K562 (cell line): ENCODE results near the gene HOXA5. TPM values are rescaled to one million over a fixed set of nuclear protein-coding genes. Genes with fewer than 3 reads are reported as not detected.
A peak's percentile ranks its signal among the peaks of the same experiment; 100 is the strongest.

Experiments
- ATAC-seq: fragments of 200-7000 bp; cut with Tn5 transposase; 3 replicates; pipeline ENCODE4 v1.9.1; 2020; ENCODE audit warnings: moderate library complexity
- BruUV-seq: library from RNA; stranded (reverse); fragments of 400-500 nt; replicated peaks from 2 replicates; lab custom pipeline; 2021; lab: Mats Ljungman, UMichigan
- CTCF ChIA-PET: fragments of 300-600 bp; formaldehyde crosslinking; extraction: SDS; loops from one replicate; lab custom pipeline; 2021; ENCODE audit warnings: low intra/inter-chr PET ratio; lab: Yijun Ruan, JAX
- POLR2A ChIA-PET: fragments of 300-600, 350-650 bp; sonication (Branson Sonifier 250); formaldehyde crosslinking; extraction: SDS; loops from one replicate; lab custom pipeline; 2021; ENCODE audit warnings: antibody characterized with exemption, inconsistent platforms; lab: Yijun Ruan, JAX
- DNase-seq, 4 experiments: peaks; one replicate each; pipeline versions ENCODE4 v3.0.0 to v3.0.0-alpha.2; 2011 to 2018; ENCODE audit warnings: low spot score in 3 of 4, mixed read lengths in 3 of 4; ENCODE audit errors: extremely low read depth in 1 of 4
- FAIRE-seq: peaks from 2 replicates; lab custom pipeline; 2011; peaks lifted over from hg19 to GRCh38; lab: Jason Lieb, UNC
- H2AFZ ChIP-seq: 2 replicates; pipeline ENCODE4 v1.6.0; 2011; ENCODE audit warnings: low read depth, low read length, control low read depth, inconsistent platforms
- H3K27ac ChIP-seq: fragments of 200-600 bp; 3 replicates; pipeline ENCODE4 v1.8.0; 2011; ENCODE audit warnings: low read depth, mild to moderate bottlenecking, control low read depth, inconsistent platforms, low read length, moderate library complexity, mixed read lengths; ENCODE audit errors: extremely low read depth
- H3K27me3 ChIP-seq, 2 experiments: fragments of 300-600 bp in 1 of 2; 2 replicates in 1 of 2; 3 replicates in 1 of 2; pipeline versions ENCODE4 v1.6.0 to v1.8.0; 2011; ENCODE audit warnings: inconsistent platforms in 2 of 2, low read length in 2 of 2, mild to moderate bottlenecking in 1 of 2, mixed read lengths in 1 of 2, moderate library complexity in 1 of 2; ENCODE audit not compliant: control insufficient read depth in 2 of 2, insufficient read depth in 2 of 2
- H3K36me3 ChIP-seq: fragments of 300-600 bp; 3 replicates; pipeline ENCODE4 v1.8.0; 2011; ENCODE audit warnings: mild to moderate bottlenecking, low read length, inconsistent platforms; ENCODE audit not compliant: control insufficient read depth, insufficient read depth
- H3K4me1 ChIP-seq, 2 experiments: fragments of 200-600 bp in 1 of 2; replicated peaks in 1 of 2; 2 replicates in 1 of 2; 3 replicates in 1 of 2; pipeline versions ENCODE4 v1.5.1 to v1.8.0; 2011; ENCODE audit warnings: inconsistent platforms in 2 of 2, low read length in 2 of 2, mild to moderate bottlenecking in 1 of 2, mixed read lengths in 1 of 2, moderate library complexity in 1 of 2; ENCODE audit not compliant: control insufficient read depth in 2 of 2, insufficient read depth in 2 of 2
- H3K4me2 ChIP-seq: 2 replicates; pipeline ENCODE4 v1.6.1; 2011; ENCODE audit warnings: low read length, control low read depth, inconsistent platforms, mixed read lengths; ENCODE audit not compliant: insufficient read depth
- H3K4me3 ChIP-seq: fragments of 200-600 bp; sonication (generic), shearing (Covaris generic); 2 replicates; pipeline ENCODE4 v1.5.1; 2016; ENCODE audit warnings: control low read depth, inconsistent platforms
- H3K79me2 ChIP-seq: fragments of 200-600 bp; 3 replicates; pipeline ENCODE4 v1.8.0; 2011; ENCODE audit warnings: low read length, inconsistent platforms; ENCODE audit not compliant: control insufficient read depth, insufficient read depth
- H3K9ac ChIP-seq, 2 experiments: 2 replicates each; pipeline versions ENCODE4 v1.6.0 to v1.6.1; 2011; ENCODE audit warnings: low read depth in 2 of 2, low read length in 2 of 2, control low read depth in 1 of 2, inconsistent platforms in 1 of 2, mild to moderate bottlenecking in 1 of 2, mixed read lengths in 1 of 2; ENCODE audit not compliant: insufficient read depth in 1 of 2
- H3K9me1 ChIP-seq: one replicate; pipeline ENCODE4 v1.6.0; 2011; ENCODE audit warnings: inconsistent platforms, mild to moderate bottlenecking, low read length, moderate library complexity; ENCODE audit not compliant: control insufficient read depth, insufficient read depth
- H3K9me3 ChIP-seq: replicated peaks from 2 replicates; pipeline ENCODE4 v1.5.1; 2011; ENCODE audit warnings: low read depth, low read length, inconsistent platforms; ENCODE audit not compliant: control insufficient read depth, insufficient read depth
- H4K20me1 ChIP-seq: replicated peaks from 2 replicates; pipeline ENCODE4 v1.6.1; 2011; ENCODE audit warnings: low read length, inconsistent platforms, mixed read lengths; ENCODE audit not compliant: control insufficient read depth, insufficient read depth
- HDAC1 ChIP-seq, 2 experiments: fragments of 450-650 bp; IDR thresholded peaks; 2 replicates each; pipeline ENCODE4 v1.6.1; 2016 to 2017; ENCODE audit warnings: inconsistent platforms in 1 of 2, mild to moderate bottlenecking in 1 of 2, moderate library complexity in 1 of 2
- NFYB ChIP-seq: IDR thresholded peaks from 2 replicates; pipeline ENCODE4 v1.6.1; 2011; ENCODE audit warnings: mild to moderate bottlenecking, moderate library complexity; ENCODE audit not compliant: insufficient read length; ENCODE audit errors: extremely low read depth
- RAD51 ChIP-seq: fragments of 450-650 bp; IDR thresholded peaks from 2 replicates; pipeline ENCODE4 v1.7.1; 2016; ENCODE audit warnings: low read depth, mild to moderate bottlenecking, borderline replicate concordance
- ZNF224 ChIP-seq: sonication (generic); formaldehyde crosslinking; IDR thresholded peaks from 2 replicates; pipeline ENCODE4 v1.8.0; 2022; ENCODE audit warnings: mild to moderate bottlenecking, missing genetic modification reagents
- WGBS: fragments of 100-300 bp; shearing (Covaris generic); methylation state at CpG from one replicate; pipeline ENCODE4 v1.1.6; 2016; ENCODE audit warnings: low coverage, mixed read lengths; ENCODE audit not compliant: insufficient coverage; ENCODE audit errors: missing lambda C conversion rate; 5-methylcytosine and 5-hydroxymethylcytosine counted together
- in situ Hi-C: fragments of 300-500 bp; cut with MboI; formaldehyde crosslinking; loops from 4 replicates; pipeline ENCODE4 v1.15.0; 2018; ENCODE audit warnings: inconsistent platforms, mixed read lengths
- intact Hi-C: fragments of 100-400 bp; cut with micrococcal nuclease; formaldehyde crosslinking; loops from 2 replicates; pipeline ENCODE4 v1.14.2; 2022
- polyA plus RNA-seq, 8 experiments: library from polyadenylated mRNA; depleted of rRNA in 4 of 8; stranded (reverse) in 5 of 8; unstranded in 3 of 8; fragments of >200 nt; fragmentation: Nextera tagmentation in 2 of 8; fragmentation: Illumina TruSeq in 1 of 8; extraction: Ambion mirVana in 2 of 8; extraction: Trizol in 1 of 8; gene quantifications; 2 replicates each; pipeline versions ENCODE4 v1.2.1 to v1.2.3, GENCODE V29; 2011 to 2014; ENCODE audit warnings: inconsistent platforms in 1 of 8, missing spikeins in 1 of 8
- total RNA-seq, 7 experiments: library from RNA; depleted of rRNA in 6 of 7; stranded (reverse); fragments of >200 nt in 6 of 7; fragmentation: Illumina TruSeq in 2 of 7; extraction: Trizol in 2 of 7; gene quantifications; 2 replicates each; pipeline versions ENCODE4 v1.2.1 to v1.2.3, GENCODE V29; 2011 to 2021; ENCODE audit warnings: low replicate concordance in 1 of 7
- TF ChIP-seq, protein P1 (sequence below): fragments of 450-650 bp; formaldehyde crosslinking; IDR thresholded peaks from 2 replicates; pipeline ENCODE4 v1.4.0; 2020; ENCODE audit warnings: mild to moderate bottlenecking, moderate library complexity
- TF ChIP-seq, protein P2 (sequence below): sonication (generic); formaldehyde crosslinking; IDR thresholded peaks from 2 replicates; pipeline ENCODE4 v1.5.0; 2020; ENCODE audit warnings: missing genetic modification reagents
- TF ChIP-seq, protein P3 (sequence below): sonication (generic); formaldehyde crosslinking; IDR thresholded peaks from 2 replicates; pipeline ENCODE4 v1.9.0; 2022; ENCODE audit warnings: mild to moderate bottlenecking, missing genetic modification reagents
- TF ChIP-seq, protein P4 (sequence below): fragments of 450-650 bp; formaldehyde crosslinking; IDR thresholded peaks from 2 replicates; pipeline ENCODE4 v1.4.0; 2020; ENCODE audit warnings: mild to moderate bottlenecking, mixed read lengths

The HOXA5 gene
- total and polyA plus RNA-seq, 9 of the 15 experiments (the other 6 are each of a cell fraction or from before 2014, with no cell fraction given) = 0.13 TPM; not detected in 8

DNA sequence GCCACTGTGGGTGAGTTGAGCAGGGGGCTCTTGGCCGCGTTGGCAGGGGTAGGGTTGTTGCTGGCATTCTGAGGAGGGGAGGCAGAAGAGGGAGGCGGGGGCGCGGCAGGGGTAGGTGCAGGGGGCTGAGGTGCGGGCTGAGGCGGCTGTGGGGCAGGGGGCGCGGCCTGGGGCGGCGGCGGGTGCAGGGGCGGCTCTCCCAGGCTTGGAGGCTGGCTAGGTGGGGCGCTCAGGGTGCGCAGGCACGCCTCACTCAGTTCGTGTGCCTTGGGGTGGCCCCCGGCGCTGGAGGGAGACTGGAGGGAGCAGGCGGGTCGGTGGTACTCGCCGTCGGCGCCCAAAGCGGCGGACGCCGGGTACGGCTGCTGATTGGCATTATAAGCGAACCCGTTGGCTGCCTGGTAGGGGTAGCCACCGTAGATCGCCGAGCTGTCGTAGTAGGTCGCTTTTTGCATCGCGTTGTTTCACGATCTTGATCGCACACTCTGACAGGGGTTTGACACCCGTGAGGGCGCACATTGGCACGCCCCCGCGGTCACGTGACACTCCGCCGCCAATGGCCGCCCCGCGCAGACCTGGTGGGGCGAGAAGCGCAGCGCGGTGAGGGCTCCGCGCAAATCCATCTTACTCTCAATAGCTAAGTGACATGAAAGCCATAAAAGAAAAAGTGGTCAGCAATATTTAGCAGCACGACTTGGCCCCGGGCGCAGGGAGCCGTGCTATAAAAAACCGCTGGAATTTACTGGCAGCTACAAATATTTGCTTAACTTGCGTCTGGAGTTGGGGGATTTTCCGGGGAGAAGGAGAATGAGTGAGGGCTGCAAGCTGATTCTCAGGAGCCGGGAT lies 33.1 kb downstream of the HOXA5 start:
- Histone ChIP-seq H3K4me2 (no peak overlapping the region), H3K4me1 (peaks cover 0 to 24% of the 10 kb centered on the region in 2 experiments; a peak in 2 of 5 replicates), H3K27ac (no peak overlapping the region), H2AFZ (no peak overlapping the region), H3K27me3 (peaks cover 51 to 66% of the 10 kb centered on the region in 2 experiments; a peak in 4 of 5 replicates), H3K4me3 (no peak overlapping the region), H3K79me2 (no peaks in the 10 kb centered on the region), H3K9ac (no peak overlapping the region), H3K36me3 (no peaks in the 10 kb centered on the region), H3K9me1 (no peaks in the 10 kb centered on the region), H4K20me1 (0 out of 2 replicates have a peak, but pooled peaks cover 6% of the 10 kb centered on the region), H3K9me3 (no peaks in the 10 kb centered on the region)
- 49% methylated on average over 31 of the region's 66 CpGs for WGBS
- no TSS peak for BruUV-seq
- in situ Hi-C loops = no loop called here
- intact Hi-C loops = no loop called here
- ATAC-seq = no peak
- POLR2A ChIA-PET = no interaction called here
- CTCF ChIA-PET = no interaction called here
- FAIRE-seq = no peak
- DNase-seq = no peak
- TF ChIP-seq, protein P1, sequence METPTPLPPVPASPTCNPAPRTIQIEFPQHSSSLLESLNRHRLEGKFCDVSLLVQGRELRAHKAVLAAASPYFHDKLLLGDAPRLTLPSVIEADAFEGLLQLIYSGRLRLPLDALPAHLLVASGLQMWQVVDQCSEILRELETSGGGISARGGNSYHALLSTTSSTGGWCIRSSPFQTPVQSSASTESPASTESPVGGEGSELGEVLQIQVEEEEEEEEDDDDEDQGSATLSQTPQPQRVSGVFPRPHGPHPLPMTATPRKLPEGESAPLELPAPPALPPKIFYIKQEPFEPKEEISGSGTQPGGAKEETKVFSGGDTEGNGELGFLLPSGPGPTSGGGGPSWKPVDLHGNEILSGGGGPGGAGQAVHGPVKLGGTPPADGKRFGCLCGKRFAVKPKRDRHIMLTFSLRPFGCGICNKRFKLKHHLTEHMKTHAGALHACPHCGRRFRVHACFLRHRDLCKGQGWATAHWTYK (CRISPR knock-in tag) = no peak
- TF ChIP-seq RAD51 (peak; percentile 33; the same call in 1 of the 2 replicates), ZNF224 (CRISPR knock-in tag) (no peak), NFYB (peak; percentile 5), HDAC1 (IDR thresholded peaks at IDR 0.05) (no peak)
- TF ChIP-seq, protein P2, sequence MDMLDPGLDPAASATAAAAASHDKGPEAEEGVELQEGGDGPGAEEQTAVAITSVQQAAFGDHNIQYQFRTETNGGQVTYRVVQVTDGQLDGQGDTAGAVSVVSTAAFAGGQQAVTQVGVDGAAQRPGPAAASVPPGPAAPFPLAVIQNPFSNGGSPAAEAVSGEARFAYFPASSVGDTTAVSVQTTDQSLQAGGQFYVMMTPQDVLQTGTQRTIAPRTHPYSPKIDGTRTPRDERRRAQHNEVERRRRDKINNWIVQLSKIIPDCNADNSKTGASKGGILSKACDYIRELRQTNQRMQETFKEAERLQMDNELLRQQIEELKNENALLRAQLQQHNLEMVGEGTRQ (CRISPR knock-in tag) = peak; percentile 73
- TF ChIP-seq, protein P3, sequence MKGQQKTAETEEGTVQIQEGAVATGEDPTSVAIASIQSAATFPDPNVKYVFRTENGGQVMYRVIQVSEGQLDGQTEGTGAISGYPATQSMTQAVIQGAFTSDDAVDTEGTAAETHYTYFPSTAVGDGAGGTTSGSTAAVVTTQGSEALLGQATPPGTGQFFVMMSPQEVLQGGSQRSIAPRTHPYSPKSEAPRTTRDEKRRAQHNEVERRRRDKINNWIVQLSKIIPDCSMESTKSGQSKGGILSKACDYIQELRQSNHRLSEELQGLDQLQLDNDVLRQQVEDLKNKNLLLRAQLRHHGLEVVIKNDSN (CRISPR knock-in tag) = peak; percentile 42; the same call in 1 of the 2 replicates
- TF ChIP-seq, protein P4, sequence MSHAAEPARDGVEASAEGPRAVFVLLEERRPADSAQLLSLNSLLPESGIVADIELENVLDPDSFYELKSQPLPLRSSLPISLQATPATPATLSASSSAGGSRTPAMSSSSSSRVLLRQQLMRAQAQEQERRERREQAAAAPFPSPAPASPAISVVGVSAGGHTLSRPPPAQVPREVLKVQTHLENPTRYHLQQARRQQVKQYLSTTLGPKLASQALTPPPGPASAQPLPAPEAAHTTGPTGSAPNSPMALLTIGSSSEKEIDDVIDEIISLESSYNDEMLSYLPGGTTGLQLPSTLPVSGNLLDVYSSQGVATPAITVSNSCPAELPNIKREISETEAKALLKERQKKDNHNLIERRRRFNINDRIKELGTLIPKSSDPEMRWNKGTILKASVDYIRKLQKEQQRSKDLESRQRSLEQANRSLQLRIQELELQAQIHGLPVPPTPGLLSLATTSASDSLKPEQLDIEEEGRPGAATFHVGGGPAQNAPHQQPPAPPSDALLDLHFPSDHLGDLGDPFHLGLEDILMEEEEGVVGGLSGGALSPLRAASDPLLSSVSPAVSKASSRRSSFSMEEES (CRISPR knock-in tag) = peak; percentile 76
- TF ChIP-seq, all 486 proteins: peak for 5
